Measurements from ENCODE around the gene GPSM3. TPM values are rescaled to one million over a fixed set of nuclear protein-coding genes. Genes with fewer than 3 reads are reported as not detected.

The GPSM3 gene
- total and polyA plus RNA-seq, 2 of the 13 experiments (the other 11 are each of a cell fraction or from before 2014, with no cell fraction given), result 0.18 to 6.2 TPM

DNA sequence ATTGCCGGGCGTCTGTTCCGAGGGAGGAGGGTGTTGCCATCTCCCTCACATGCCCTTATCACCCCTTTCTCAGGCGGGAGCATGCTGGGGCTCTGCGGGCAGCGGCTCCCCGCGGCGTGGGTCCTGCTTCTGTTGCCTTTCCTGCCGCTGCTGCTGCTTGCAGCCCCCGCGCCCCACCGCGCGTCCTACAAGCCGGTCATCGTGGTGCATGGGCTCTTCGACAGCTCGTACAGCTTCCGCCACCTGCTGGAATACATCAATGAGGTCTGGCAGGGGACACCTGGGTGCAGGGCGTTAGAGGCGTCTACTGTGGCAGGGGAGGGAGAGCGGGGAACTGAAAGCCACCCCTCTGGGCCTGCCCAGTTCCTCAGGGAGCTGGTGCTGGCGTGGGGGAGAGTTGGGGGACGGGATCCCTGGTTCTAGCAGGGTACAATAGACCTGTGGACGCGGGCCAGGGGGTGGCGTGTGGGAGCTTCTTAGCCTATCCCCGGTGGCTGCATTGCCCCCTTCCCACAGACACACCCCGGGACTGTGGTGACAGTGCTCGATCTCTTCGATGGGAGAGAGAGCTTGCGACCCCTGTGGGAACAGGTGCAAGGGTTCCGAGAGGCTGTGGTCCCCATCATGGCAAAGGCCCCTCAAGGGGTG lies 37.8 kb downstream of the GPSM3 start (continued):
- TF ChIP-seq, protein P1, sequence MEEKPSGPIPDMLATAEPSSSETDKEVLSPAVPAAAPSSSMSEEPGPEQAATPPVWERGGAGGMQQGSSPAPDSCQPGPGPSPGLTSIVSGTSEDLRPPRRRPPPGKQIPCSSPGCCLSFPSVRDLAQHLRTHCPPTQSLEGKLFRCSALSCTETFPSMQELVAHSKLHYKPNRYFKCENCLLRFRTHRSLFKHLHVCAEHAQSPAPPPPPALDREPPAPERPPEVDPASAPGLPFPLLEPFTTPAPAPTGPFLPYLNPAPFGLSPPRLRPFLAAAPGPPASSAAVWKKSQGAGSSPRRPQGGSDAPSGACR (CRISPR knock-in tag; IDR thresholded peaks at IDR 0.05), result 0 out of 2 replicates have a peak, but pooled peaks have one; percentile 55
- TF ChIP-seq ZFP82 (CRISPR knock-in tag; IDR thresholded peaks at IDR 0.05; ENCODE audit: borderline replicate concordance), result no peak
- TF ChIP-seq CHD2 (IDR thresholded peaks at IDR 0.05; ENCODE audit: low read depth, low read length), result no peak
- no peak; the same call in 1 of the 2 replicates for TF ChIP-seq KMT2A (CRISPR knock-in tag; IDR thresholded peaks at IDR 0.05)
- 0 out of 2 replicates have a peak, but pooled peaks have one; percentile 15 for TF ChIP-seq ZNF772 (CRISPR knock-in tag; IDR thresholded peaks at IDR 0.05)
- TF ChIP-seq MLLT10 (CRISPR knock-in tag; IDR thresholded peaks at IDR 0.05), result no peak
- no peak for TF ChIP-seq FIP1L1 (IDR thresholded peaks at IDR 0.05; ENCODE audit: borderline replicate concordance, insufficient read depth, low read depth, low read length)
- TF ChIP-seq SRF (IDR thresholded peaks at IDR 0.05; ENCODE audit: low read depth, low read length), result no peak
- TF ChIP-seq ZNF263 (CRISPR knock-in tag; IDR thresholded peaks at IDR 0.05), result no peak
- no peak for TF ChIP-seq ADNP (CRISPR knock-in tag; IDR thresholded peaks at IDR 0.05)
- TF ChIP-seq, protein P2, sequence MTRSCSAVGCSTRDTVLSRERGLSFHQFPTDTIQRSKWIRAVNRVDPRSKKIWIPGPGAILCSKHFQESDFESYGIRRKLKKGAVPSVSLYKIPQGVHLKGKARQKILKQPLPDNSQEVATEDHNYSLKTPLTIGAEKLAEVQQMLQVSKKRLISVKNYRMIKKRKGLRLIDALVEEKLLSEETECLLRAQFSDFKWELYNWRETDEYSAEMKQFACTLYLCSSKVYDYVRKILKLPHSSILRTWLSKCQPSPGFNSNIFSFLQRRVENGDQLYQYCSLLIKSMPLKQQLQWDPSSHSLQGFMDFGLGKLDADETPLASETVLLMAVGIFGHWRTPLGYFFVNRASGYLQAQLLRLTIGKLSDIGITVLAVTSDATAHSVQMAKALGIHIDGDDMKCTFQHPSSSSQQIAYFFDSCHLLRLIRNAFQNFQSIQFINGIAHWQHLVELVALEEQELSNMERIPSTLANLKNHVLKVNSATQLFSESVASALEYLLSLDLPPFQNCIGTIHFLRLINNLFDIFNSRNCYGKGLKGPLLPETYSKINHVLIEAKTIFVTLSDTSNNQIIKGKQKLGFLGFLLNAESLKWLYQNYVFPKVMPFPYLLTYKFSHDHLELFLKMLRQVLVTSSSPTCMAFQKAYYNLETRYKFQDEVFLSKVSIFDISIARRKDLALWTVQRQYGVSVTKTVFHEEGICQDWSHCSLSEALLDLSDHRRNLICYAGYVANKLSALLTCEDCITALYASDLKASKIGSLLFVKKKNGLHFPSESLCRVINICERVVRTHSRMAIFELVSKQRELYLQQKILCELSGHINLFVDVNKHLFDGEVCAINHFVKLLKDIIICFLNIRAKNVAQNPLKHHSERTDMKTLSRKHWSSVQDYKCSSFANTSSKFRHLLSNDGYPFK (CRISPR knock-in tag; IDR thresholded peaks at IDR 0.05; ENCODE audit: borderline replicate concordance), result peak; percentile 16
- TF ChIP-seq, protein P3, sequence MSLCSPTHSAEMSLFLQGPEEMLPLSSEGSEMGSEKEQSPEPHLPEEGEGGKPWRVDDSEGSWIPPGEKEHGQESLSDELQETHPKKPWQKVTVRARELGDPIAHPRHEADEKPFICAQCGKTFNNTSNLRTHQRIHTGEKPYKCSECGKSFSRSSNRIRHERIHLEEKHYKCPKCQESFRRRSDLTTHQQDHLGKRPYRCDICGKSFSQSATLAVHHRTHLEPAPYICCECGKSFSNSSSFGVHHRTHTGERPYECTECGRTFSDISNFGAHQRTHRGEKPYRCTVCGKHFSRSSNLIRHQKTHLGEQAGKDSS (CRISPR knock-in tag; IDR thresholded peaks at IDR 0.05; ENCODE audit: borderline replicate concordance, low read depth), result no peak
- TF ChIP-seq HNRNPH1 (optimal IDR thresholded peaks at IDR 0.05; ENCODE audit: low read depth, low read length), result no peak
- TF ChIP-seq, protein P4, sequence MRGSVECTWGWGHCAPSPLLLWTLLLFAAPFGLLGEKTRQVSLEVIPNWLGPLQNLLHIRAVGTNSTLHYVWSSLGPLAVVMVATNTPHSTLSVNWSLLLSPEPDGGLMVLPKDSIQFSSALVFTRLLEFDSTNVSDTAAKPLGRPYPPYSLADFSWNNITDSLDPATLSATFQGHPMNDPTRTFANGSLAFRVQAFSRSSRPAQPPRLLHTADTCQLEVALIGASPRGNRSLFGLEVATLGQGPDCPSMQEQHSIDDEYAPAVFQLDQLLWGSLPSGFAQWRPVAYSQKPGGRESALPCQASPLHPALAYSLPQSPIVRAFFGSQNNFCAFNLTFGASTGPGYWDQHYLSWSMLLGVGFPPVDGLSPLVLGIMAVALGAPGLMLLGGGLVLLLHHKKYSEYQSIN (CRISPR knock-in tag; IDR thresholded peaks at IDR 0.05; ENCODE audit: borderline replicate concordance), result no peak
- TF ChIP-seq JDP2 (CRISPR knock-in tag; IDR thresholded peaks at IDR 0.05; ENCODE audit: borderline replicate concordance), result no peak
- TF ChIP-seq, protein P5, sequence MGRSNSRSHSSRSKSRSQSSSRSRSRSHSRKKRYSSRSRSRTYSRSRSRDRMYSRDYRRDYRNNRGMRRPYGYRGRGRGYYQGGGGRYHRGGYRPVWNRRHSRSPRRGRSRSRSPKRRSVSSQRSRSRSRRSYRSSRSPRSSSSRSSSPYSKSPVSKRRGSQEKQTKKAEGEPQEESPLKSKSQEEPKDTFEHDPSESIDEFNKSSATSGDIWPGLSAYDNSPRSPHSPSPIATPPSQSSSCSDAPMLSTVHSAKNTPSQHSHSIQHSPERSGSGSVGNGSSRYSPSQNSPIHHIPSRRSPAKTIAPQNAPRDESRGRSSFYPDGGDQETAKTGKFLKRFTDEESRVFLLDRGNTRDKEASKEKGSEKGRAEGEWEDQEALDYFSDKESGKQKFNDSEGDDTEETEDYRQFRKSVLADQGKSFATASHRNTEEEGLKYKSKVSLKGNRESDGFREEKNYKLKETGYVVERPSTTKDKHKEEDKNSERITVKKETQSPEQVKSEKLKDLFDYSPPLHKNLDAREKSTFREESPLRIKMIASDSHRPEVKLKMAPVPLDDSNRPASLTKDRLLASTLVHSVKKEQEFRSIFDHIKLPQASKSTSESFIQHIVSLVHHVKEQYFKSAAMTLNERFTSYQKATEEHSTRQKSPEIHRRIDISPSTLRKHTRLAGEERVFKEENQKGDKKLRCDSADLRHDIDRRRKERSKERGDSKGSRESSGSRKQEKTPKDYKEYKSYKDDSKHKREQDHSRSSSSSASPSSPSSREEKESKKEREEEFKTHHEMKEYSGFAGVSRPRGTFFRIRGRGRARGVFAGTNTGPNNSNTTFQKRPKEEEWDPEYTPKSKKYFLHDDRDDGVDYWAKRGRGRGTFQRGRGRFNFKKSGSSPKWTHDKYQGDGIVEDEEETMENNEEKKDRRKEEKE (IDR thresholded peaks at IDR 0.05), result no peak
- TF ChIP-seq ZNF431 (CRISPR knock-in tag; IDR thresholded peaks at IDR 0.05; ENCODE audit: borderline replicate concordance, low read depth), result no peak
- TF ChIP-seq HNRNPUL1 (IDR thresholded peaks at IDR 0.05; ENCODE audit: low read depth, low read length), result no peak
- no peak for TF ChIP-seq HNRNPLL (IDR thresholded peaks at IDR 0.05; ENCODE audit: low read depth, low read length, poor library complexity, severe bottlenecking)
- no peak for TF ChIP-seq JARID2 (CRISPR knock-in tag; IDR thresholded peaks at IDR 0.05; ENCODE audit: insufficient replicate concordance)
